ENCODE results near the gene KLHL15. TPM values are rescaled to one million over a fixed set of nuclear protein-coding genes. Genes with fewer than 3 reads are reported as not detected.

KLHL15 gene
- total and polyA plus RNA-seq, 2 experiments from 2014 or later, result 3.4 to 8.2 TPM

DNA sequence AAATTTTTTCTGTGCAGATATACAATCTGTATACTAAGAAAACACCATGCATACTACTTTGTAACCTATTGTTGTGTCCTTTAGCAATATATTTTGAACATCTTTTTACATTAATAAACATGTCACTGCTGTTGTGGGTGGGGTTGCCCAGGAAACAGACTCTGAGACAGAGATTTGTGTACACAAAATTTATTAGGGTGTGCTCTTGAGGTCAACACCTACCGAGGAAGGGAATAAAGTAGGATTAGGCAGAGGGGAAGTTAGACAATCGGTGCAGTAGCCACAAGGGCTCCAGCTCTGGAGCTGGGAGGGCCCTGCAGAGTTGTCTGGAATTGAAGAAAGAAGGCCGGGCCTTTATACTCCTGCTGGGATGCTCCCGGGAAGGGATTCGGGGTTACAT, 62.8 kb downstream of the KLHL15 start:
- Histone ChIP-seq H3K9me2 (ENCODE audit: insufficient read depth) (no peaks in the 10 kb centered on the region), H3K79me2 (ENCODE audit: insufficient read depth) (no peaks in the 10 kb centered on the region), H3K27me3 (replicated peaks; ENCODE audit: insufficient read depth) (no peaks in the 10 kb centered on the region), H4K20me1 (ENCODE audit: insufficient read depth) (no peaks in the 10 kb centered on the region), H3K4me1 (ENCODE audit: insufficient read depth) (no peaks in the 10 kb centered on the region), H3K27ac (no peak overlapping the region), H3K36me3 (ENCODE audit: low read depth) (no peaks in the 10 kb centered on the region), H3K4me2 (ENCODE audit: unreplicated experiment) (no peak overlapping the region), H3K9ac (no peak overlapping the region), H3F3A (ENCODE audit: insufficient read depth) (no peaks in the 10 kb centered on the region), H2AFZ (no peak overlapping the region), H3K9me3 (ENCODE audit: low read depth) (no peaks in the 10 kb centered on the region), H3K4me3 (no peak overlapping the region)
- in situ Hi-C loops (cut with MboI), result no loop called here
- 47 to 54% methylated on average over 4 of the region's 5 CpGs for WGBS, 2 experiments (ENCODE audit: low coverage in 1 of 2, low lambda C conversion rate in 2 of 2, missing lambda C conversion rate in 2 of 2)
- DNase-seq, result no peak
- TF ChIP-seq EZH2phosphoT487 (IDR thresholded peaks at IDR 0.05; ENCODE audit: insufficient read depth, low read depth), result no peak
- no peak for TF ChIP-seq EZH2 (IDR thresholded peaks at IDR 0.05; ENCODE audit: insufficient read depth, poor library complexity, severe bottlenecking)

DNA sequence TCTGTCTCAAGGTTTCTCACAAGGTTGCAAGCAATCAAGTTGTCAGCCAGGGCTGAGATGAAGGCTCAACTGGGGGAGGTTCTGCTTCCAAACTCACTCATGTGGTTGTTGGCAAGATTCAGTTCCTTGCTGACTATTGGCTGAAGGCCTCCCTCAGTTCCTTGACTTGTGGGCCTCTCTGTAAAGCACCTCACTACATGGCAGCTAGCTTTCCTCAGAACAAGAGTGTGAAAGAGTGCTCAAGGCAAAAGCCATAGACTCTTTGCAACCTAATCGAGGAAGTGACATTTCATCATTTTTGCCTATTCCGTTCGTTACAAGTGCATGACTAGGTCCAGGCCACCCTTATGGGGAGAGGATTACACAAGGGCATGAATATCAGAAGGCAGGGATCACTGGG, 67.2 kb downstream of the KLHL15 start:
- no peak overlapping the region for H3K27ac ChIP-seq
- 64 to 73% methylated on average over 3 of the region's 3 CpGs for WGBS, 2 experiments (ENCODE audit: low coverage in 1 of 2, low lambda C conversion rate in 2 of 2, missing lambda C conversion rate in 2 of 2)
- H4K20me1 ChIP-seq (ENCODE audit: insufficient read depth), result no peaks in the 10 kb centered on the region
- H3K9me3 ChIP-seq (ENCODE audit: low read depth), result no peaks in the 10 kb centered on the region
- H3K4me3 ChIP-seq, result no peak overlapping the region
- H3K36me3 ChIP-seq (ENCODE audit: low read depth), result no peaks in the 10 kb centered on the region
- H3K9me2 ChIP-seq (ENCODE audit: insufficient read depth), result no peaks in the 10 kb centered on the region
- no peaks in the 10 kb centered on the region for H3K4me1 ChIP-seq (ENCODE audit: insufficient read depth)
- no peaks in the 10 kb centered on the region for H3K79me2 ChIP-seq (ENCODE audit: insufficient read depth)
- H3K9ac ChIP-seq, result no peak overlapping the region
- no peak overlapping the region for H3K4me2 ChIP-seq (ENCODE audit: unreplicated experiment)
- no peak for DNase-seq
- H2AFZ ChIP-seq, result no peak overlapping the region
- no peaks in the 10 kb centered on the region for H3F3A ChIP-seq (ENCODE audit: insufficient read depth)
- in situ Hi-C loops (cut with MboI), result no loop called here
- TF ChIP-seq EZH2 (IDR thresholded peaks at IDR 0.05; ENCODE audit: insufficient read depth, poor library complexity, severe bottlenecking) (no peak), EZH2phosphoT487 (IDR thresholded peaks at IDR 0.05; ENCODE audit: insufficient read depth, low read depth) (no peak)
- no peaks in the 10 kb centered on the region for H3K27me3 ChIP-seq (replicated peaks; ENCODE audit: insufficient read depth)

DNA sequence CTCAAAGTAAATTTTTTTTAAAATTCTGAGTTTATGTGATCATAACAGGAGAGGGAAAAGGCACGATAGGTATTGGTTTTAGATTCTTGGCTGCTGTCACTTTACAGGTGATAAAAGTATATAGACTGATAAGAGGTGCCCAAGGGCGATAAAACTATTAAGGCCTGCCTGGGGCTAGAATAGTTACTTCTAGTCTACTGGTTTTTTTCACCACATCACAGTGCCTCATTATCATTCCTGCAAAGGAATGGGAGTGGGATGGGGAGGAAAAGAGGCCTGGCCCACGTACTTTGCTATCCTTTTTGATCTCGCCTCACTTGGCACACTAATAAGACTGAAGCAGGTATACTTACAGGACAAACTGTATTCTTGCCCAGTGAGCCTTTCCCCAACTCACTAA, 72.6 kb downstream of the KLHL15 start:
- DNase-seq, result no peak
- Histone ChIP-seq H3K79me2 (ENCODE audit: insufficient read depth) (no peaks in the 10 kb centered on the region), H3K4me2 (ENCODE audit: unreplicated experiment) (no peak overlapping the region), H4K20me1 (ENCODE audit: insufficient read depth) (no peaks in the 10 kb centered on the region), H3K27ac (no peak overlapping the region), H3K9ac (no peak overlapping the region), H3F3A (ENCODE audit: insufficient read depth) (no peaks in the 10 kb centered on the region), H3K9me3 (ENCODE audit: low read depth) (no peaks in the 10 kb centered on the region), H3K9me2 (ENCODE audit: insufficient read depth) (no peaks in the 10 kb centered on the region), H3K27me3 (replicated peaks; ENCODE audit: insufficient read depth) (no peaks in the 10 kb centered on the region), H3K4me1 (ENCODE audit: insufficient read depth) (no peaks in the 10 kb centered on the region), H3K4me3 (no peak overlapping the region), H2AFZ (no peak overlapping the region), H3K36me3 (ENCODE audit: low read depth) (no peaks in the 10 kb centered on the region)
- TF ChIP-seq EZH2phosphoT487 (IDR thresholded peaks at IDR 0.05; ENCODE audit: insufficient read depth, low read depth), result no peak
- no peak for TF ChIP-seq EZH2 (IDR thresholded peaks at IDR 0.05; ENCODE audit: insufficient read depth, poor library complexity, severe bottlenecking)
- in situ Hi-C loops (cut with MboI), result no loop called here
- WGBS, 2 experiments (ENCODE audit: low coverage in 1 of 2, low lambda C conversion rate in 2 of 2, missing lambda C conversion rate in 2 of 2), result 88% methylated on average over 4 of the region's 4 CpGs

DNA sequence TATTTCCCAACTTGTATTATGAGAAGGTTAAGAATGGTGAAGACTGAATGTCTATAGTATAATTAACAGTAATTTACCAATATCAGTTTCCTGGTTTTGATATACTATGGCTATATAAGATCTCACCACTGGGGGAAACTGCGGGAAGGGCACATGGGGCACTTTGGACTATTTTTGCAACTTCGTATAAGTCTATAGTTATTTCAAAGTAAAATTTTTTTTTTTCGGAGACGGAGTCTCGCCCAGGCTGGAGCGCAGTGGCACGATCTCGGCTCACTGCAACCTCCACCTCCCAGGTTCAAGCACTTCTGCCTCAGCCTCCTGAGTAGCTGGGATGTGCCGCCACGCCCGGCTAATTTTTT, 73.1 kb downstream of the KLHL15 start:
- WGBS, 2 experiments (ENCODE audit: low coverage in 1 of 2, low lambda C conversion rate in 2 of 2, missing lambda C conversion rate in 2 of 2), result 94 to 98% methylated on average over 9 to 11 of the region's 11 CpGs
- TF ChIP-seq EZH2phosphoT487 (IDR thresholded peaks at IDR 0.05; ENCODE audit: insufficient read depth, low read depth) (no peak), EZH2 (IDR thresholded peaks at IDR 0.05; ENCODE audit: insufficient read depth, poor library complexity, severe bottlenecking) (no peak)
- Histone ChIP-seq H3K9me3 (ENCODE audit: low read depth) (no peaks in the 10 kb centered on the region), H3K4me3 (no peak overlapping the region), H3K9me2 (ENCODE audit: insufficient read depth) (no peaks in the 10 kb centered on the region), H2AFZ (no peak overlapping the region), H3F3A (ENCODE audit: insufficient read depth) (no peaks in the 10 kb centered on the region), H3K27me3 (replicated peaks; ENCODE audit: insufficient read depth) (no peaks in the 10 kb centered on the region), H3K4me1 (ENCODE audit: insufficient read depth) (no peaks in the 10 kb centered on the region), H3K79me2 (ENCODE audit: insufficient read depth) (no peaks in the 10 kb centered on the region), H3K27ac (no peak overlapping the region), H4K20me1 (ENCODE audit: insufficient read depth) (no peaks in the 10 kb centered on the region), H3K4me2 (ENCODE audit: unreplicated experiment) (no peak overlapping the region), H3K9ac (no peak overlapping the region), H3K36me3 (ENCODE audit: low read depth) (no peaks in the 10 kb centered on the region)
- in situ Hi-C loops (cut with MboI), result no loop called here
- DNase-seq, result no peak
